ENCODE measurements around the gene GSTT2B.
"Not testable (repeated sequence)": the region's sequence is repeated elsewhere in the genome, so short reads cannot be mapped to it uniquely, and the experiment has no call there.

The GSTT2B gene

GRCh38 chr22:23961084-23961771, at the start of gene GSTT2B:
Gene GSTT2B, minus strand, starts transcription at chr22:23961195. Its CDS starts 64 bp downstream, at chr22:23961131.
- not testable (repeated sequence) for DNase-seq (ENCODE audit: low read depth, low spot score)

- DNase-seq (ENCODE audit: low read depth, low spot score) = no peak
Observed at GRCh38 chr22:24010018-24010391, 49.0 kb upstream of the GSTT2B start.

- no peak for DNase-seq (ENCODE audit: low read depth, low spot score)
Observed at GRCh38 chr22:24009227-24010017, 48.4 kb upstream of the GSTT2B start.

GRCh38 chr22:24008381-24009226, 47.6 kb upstream of the GSTT2B start:
- no peak for DNase-seq (ENCODE audit: low read depth, low spot score)

GRCh38 chr22:24008022-24008283, 47.0 kb upstream of the GSTT2B start:
- no peak for DNase-seq (ENCODE audit: low read depth, low spot score)

- DNase-seq (ENCODE audit: low read depth, low spot score) = no peak
Observed at GRCh38 chr22:24007253-24008021, 46.4 kb upstream of the GSTT2B start.

GRCh38 chr22:24006914-24007214, 45.9 kb upstream of the GSTT2B start:
- DNase-seq (ENCODE audit: low read depth, low spot score) = no peak

GRCh38 chr22:24006207-24006913, 45.4 kb upstream of the GSTT2B start:
- no peak for DNase-seq (ENCODE audit: low read depth, low spot score)

GRCh38 chr22:24005201-24005600, 44.2 kb upstream of the GSTT2B start, which contains the start of gene GSTT4:
Gene GSTT4, minus strand, starts transcription at chr22:24005453. Its CDS starts 97 bp downstream, at chr22:24005356.
- no peak for DNase-seq (ENCODE audit: low read depth, low spot score)

GRCh38 chr22:24003887-24004286, 42.9 kb upstream of the GSTT2B start:
- no peak for DNase-seq (ENCODE audit: low read depth, low spot score)

GRCh38 chr22:24002851-24003250, 41.9 kb upstream of the GSTT2B start:
- no peak for DNase-seq (ENCODE audit: low read depth, low spot score)

- no peak for DNase-seq (ENCODE audit: low read depth, low spot score)
Observed at GRCh38 chr22:24002272-24002671, 41.3 kb upstream of the GSTT2B start.

GRCh38 chr22:24001314-24001713, 40.3 kb upstream of the GSTT2B start:
- peak; percentile 70 for DNase-seq (ENCODE audit: low read depth, low spot score)

- not testable (repeated sequence) for DNase-seq (ENCODE audit: low read depth, low spot score)
Observed at GRCh38 chr22:23999779-24000178, 38.8 kb upstream of the GSTT2B start.

GRCh38 chr22:23997092-23997491, 36.1 kb upstream of the GSTT2B start:
- DNase-seq (ENCODE audit: low read depth, low spot score) = no peak

GRCh38 chr22:23993581-23994177, 32.7 kb upstream of the GSTT2B start:
- not testable (repeated sequence) for DNase-seq (ENCODE audit: low read depth, low spot score)

- DNase-seq (ENCODE audit: low read depth, low spot score) = not testable (repeated sequence)
Observed at GRCh38 chr22:23993080-23993479, 32.1 kb upstream of the GSTT2B start.

- not testable (repeated sequence) for DNase-seq (ENCODE audit: low read depth, low spot score)
Observed at GRCh38 chr22:23989583-23990244, 28.7 kb upstream of the GSTT2B start.

- DNase-seq (ENCODE audit: low read depth, low spot score) = not testable (repeated sequence)
Observed at GRCh38 chr22:23986538-23987178, 25.7 kb upstream of the GSTT2B start.

GRCh38 chr22:23986089-23986488, 25.1 kb upstream of the GSTT2B start:
- not testable (repeated sequence) for DNase-seq (ENCODE audit: low read depth, low spot score)
